Cardiac fibroblast (primary cell): ENCODE results near the gene ZNF446.

Experiments
- DNase-seq, 2 donors: peaks; one replicate each; pipeline versions ENCODE4 v3.0.0 to v3.0.0-alpha.2; 2010; ENCODE audit warnings: low read depth in 2 of 2
- H3K4me3 ChIP-seq, 2 donors: replicated peaks in 1 of 2; 1 replicate in 1 of 2; 2 replicates in 1 of 2; pipeline ENCODE4 v1.5.1; 2011; ENCODE audit warnings: low read depth in 2 of 2, low read length in 2 of 2, mild to moderate bottlenecking in 2 of 2, moderate library complexity in 1 of 2
- CTCF ChIP-seq: IDR thresholded peaks from one replicate; pipeline ENCODE4 v1.5.1; 2011; ENCODE audit warnings: low read depth, mild to moderate bottlenecking, low read length, inconsistent platforms

Gene ZNF446

DNA sequence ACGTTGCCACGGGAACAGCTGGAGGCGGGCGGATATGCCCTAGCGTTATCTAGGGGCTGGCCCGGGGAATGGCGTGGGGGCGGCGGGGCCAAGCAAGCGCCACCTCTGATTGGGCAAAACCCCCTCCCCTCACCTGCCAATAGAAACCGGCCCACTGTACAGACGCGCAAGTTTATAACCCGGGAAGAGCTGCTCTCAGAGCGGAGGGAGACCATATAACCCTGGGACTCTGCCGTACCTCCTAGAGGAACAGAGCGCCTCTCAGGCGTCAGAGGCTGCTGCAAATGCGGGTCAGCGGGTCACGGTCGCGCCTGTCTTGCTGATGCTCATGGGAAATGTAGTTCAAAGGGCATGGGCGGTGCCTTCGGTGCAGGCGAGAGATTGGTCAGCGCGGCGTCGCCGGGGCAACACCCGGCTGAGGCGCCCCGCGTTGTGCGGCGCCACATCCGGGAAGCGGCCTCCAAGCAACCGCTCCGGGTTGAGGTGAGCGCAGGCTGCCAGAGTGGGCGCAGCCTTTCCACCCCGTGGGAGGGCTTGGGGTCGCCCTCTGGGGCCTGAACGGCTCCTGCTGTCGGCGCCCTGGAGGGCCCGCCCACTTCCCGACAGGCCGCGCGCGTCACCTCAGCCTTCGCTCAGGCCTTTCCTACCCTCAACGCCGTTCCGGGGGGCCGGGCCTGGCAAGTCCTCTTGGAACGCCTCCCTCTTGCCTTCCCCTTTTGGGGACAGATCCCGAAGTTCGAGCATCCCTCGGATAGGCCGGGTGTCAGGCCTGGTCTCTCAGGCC is at the start of gene ZNF446:
ZNF446 (plus strand) TSS at position 639 of the 784 bp plus-strand sequence. CDS start 867 bp downstream, outside the sequence.
- peak; percentile 98 to 99 for DNase-seq
- no peak for TF ChIP-seq CTCF
- H3K4me3 ChIP-seq, result peak within 1 kb of the TSS; percentile 62 to 70

DNA sequence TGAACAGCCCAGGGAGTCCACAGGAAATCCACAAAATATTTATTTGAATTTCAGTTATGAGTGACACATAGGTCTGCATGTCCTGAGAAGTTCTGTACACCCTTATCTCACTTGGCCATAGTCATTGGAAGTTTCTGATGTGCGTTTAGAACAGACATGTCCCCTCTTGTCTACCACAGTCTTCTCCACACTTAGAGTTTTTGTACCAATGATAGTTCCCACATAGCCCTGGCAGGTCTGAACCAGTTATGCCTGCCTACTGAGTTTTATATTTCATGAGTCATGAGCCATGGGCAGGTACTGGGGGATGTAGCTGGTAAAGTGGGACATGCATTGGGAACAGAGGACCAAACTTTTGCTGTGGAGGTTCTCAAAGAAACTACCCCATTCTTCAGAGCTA is 47.5 kb upstream of the ZNF446 start:
- no peak for DNase-seq
- no peak overlapping the region for H3K4me3 ChIP-seq
- no peak for TF ChIP-seq CTCF

GRCh38 chr19:58429745-58430144 is 46.4 kb upstream of the ZNF446 start:
- no peak for TF ChIP-seq CTCF
- no peak overlapping the region for H3K4me3 ChIP-seq
- no peak for DNase-seq

GRCh38 chr19:58434217-58434616 is 41.9 kb upstream of the ZNF446 start:
- peak; percentile 24 to 26 for DNase-seq
- TF ChIP-seq CTCF, result no peak
- H3K4me3 ChIP-seq, result no peak overlapping the region

GRCh38 chr19:58439576-58440554 is 36.3 kb upstream of the ZNF446 start, which contains the start of gene ZNF132:
ZNF132 (minus strand) TSS chr19:58440153; CDS start chr19:58439821, 332 bp downstream.
- DNase-seq, result peak; percentile 100

More at GRCh38 chr19:58439576-58440554, 36.3 kb upstream of the ZNF446 start, which contains the start of gene ZNF132:
- peak within 1 kb of the TSS; percentile 72 to 93 for H3K4me3 ChIP-seq
- no peak for TF ChIP-seq CTCF
